ENCODE results near the gene ZRSR2.

GRCh38 chrX:15843960-15844359 lies 53.7 kb downstream of the ZRSR2 start:
- TF ChIP-seq RAD21 (conservative IDR thresholded peaks at IDR 0.05 in 1 of 2, IDR thresholded peaks at IDR 0.05 in 1 of 2), result no peak
- no peak for TF ChIP-seq TFCP2L1 (CRISPR knock-in tag; IDR thresholded peaks at IDR 0.05)
- no peak for TF ChIP-seq MAX (IDR thresholded peaks at IDR 0.05)
- no peak for TF ChIP-seq EP300 (IDR thresholded peaks at IDR 0.05)
- TF ChIP-seq, protein P1, sequence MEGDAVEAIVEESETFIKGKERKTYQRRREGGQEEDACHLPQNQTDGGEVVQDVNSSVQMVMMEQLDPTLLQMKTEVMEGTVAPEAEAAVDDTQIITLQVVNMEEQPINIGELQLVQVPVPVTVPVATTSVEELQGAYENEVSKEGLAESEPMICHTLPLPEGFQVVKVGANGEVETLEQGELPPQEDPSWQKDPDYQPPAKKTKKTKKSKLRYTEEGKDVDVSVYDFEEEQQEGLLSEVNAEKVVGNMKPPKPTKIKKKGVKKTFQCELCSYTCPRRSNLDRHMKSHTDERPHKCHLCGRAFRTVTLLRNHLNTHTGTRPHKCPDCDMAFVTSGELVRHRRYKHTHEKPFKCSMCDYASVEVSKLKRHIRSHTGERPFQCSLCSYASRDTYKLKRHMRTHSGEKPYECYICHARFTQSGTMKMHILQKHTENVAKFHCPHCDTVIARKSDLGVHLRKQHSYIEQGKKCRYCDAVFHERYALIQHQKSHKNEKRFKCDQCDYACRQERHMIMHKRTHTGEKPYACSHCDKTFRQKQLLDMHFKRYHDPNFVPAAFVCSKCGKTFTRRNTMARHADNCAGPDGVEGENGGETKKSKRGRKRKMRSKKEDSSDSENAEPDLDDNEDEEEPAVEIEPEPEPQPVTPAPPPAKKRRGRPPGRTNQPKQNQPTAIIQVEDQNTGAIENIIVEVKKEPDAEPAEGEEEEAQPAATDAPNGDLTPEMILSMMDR (IDR thresholded peaks at IDR 0.05), result no peak
- TF ChIP-seq MAFK (IDR thresholded peaks at IDR 0.05; ENCODE audit: partially characterized antibody), result no peak
- TF ChIP-seq RCOR1 (IDR thresholded peaks at IDR 0.05; ENCODE audit: low read depth, low read length), result no peak
